ENCODE results near the gene TRPC4AP.

The TRPC4AP gene

DNA sequence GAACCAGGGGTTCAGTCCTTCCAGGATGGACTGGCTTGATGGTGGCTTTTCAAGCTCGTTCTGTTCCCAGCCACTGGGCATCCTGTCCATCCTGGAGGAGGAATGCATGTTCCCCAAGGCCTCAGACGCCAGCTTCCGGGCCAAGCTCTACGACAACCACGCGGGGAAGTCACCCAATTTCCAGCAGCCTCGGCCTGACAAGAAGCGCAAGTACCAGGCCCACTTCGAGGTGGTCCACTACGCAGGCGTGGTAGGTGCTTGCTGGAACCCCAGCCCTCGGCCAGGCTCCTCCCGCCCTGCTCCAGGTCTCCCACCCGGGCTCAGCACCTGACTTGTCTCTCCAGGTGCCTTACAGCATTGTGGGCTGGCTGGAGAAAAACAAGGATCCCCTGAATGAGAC lies 102.9 kb downstream of the TRPC4AP start:
- DNase-seq (ENCODE audit: low read depth in 1 of 2, low spot score in 1 of 2): no peak

DNA sequence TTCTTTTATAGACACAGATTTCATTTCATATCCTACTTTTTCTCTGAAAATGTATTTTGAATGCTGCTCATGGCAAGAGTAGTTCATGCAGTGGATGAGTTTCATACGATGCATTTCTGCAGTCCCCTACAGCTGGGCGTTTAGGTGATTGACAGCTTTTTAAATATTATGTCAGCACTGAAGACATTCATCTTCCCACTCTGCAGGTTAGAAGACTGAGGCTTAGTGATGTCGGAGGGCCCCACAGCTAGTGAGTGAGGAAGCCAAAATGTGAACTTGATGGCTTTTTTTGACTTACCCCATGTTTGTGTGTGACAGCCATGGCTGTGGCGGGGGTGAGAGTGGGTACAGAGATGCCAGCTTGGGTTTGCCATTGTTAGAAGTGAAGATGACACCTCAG lies 103.5 kb downstream of the TRPC4AP start:
- DNase-seq (ENCODE audit: low read depth in 1 of 2, low spot score in 1 of 2): no peak

DNA sequence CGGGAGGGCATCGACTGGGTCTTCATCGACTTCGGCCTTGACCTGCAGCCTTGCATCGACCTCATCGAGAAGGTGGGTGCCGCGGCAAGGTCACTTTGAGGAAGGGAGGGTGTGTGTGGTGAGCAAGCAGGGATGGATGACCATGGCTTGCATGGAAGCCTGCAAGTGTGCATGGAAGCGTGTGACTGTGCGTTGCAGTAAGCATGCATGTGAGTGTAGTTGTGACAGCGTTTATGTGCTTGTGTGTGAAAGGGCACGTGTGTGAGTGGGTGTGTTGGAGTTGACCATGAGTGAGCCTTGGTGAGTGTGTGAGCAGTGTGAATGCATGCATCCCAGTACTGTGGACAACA lies 104.4 kb downstream of the TRPC4AP start:
- DNase-seq (ENCODE audit: low read depth in 1 of 2, low spot score in 1 of 2): no peak

GRCh38 chr20:34987288-34988190 lies 105.1 kb downstream of the TRPC4AP start:
- DNase-seq (ENCODE audit: low read depth in 1 of 2, low spot score in 1 of 2): no peak

GRCh38 chr20:34986311-34987287 lies 106.0 kb downstream of the TRPC4AP start:
- no peak for DNase-seq (ENCODE audit: low read depth in 1 of 2, low spot score in 1 of 2)

DNA sequence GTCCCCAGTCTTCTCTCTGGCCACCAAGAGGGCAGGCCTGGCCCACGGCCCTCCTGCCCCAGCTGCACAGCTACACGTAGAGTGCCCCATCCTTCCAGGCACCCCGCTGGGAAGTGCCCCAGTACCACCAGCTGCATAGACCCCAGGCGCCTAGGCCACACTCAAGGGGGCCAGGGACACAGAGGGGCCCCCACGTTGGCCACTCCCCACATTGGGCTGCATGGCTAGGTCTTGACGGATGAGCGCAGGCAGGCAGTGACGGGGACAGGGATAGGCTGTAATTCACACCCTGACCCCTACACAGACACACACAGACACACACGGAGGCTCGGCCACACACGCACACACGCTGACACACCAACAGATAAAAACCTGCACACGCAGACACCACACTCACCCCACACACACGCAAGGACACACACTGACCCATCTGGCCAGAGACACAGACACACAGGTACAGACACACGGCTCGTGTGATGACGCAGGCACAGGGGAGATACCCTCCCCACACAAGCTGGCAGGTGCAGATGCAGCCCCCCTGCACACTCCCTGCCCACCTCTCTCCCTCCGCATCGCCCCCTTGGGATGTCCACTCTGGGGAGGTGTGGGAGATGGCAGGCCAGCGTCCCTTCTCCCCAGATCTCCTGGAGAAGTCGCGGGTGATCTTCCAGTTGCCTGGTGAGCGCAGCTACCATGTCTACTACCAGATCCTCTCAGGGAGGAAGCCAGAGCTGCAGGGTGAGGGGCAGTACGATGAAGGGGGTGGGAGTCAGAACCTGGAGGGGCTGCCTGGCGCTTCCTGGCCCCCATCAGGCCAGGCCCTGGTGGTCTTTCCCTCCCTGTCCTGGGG lies 106.9 kb downstream of the TRPC4AP start:
- no peak for DNase-seq (ENCODE audit: low read depth in 1 of 2, low spot score in 1 of 2)

DNA sequence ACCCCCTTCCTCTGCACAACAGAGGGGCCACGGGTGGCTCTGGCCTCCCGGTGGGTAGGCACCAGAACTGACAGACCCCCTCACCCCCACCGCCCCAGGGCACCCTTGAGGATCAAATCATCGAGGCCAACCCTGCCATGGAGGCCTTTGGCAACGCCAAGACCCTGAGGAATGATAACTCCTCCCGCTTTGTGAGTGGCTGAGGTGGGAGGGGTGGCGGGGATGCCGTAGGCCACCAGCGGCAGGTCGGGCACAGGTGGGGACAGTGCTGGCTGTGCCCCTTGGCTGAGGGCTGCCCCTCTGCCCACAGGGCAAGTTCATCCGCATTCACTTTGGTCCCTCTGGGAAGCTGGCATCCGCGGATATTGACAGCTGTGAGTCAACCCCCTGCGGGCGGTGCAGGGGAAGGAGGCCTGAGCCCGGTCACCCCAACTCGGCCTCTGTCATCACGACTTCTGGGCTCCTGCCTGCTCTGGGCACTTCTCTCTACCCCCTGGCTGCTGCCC lies 107.8 kb downstream of the TRPC4AP start:
- DNase-seq (ENCODE audit: low read depth in 1 of 2, low spot score in 1 of 2): no peak

GRCh38 chr20:34983995-34984735 lies 108.4 kb downstream of the TRPC4AP start:
- no peak for DNase-seq (ENCODE audit: low read depth in 1 of 2, low spot score in 1 of 2)

DNA sequence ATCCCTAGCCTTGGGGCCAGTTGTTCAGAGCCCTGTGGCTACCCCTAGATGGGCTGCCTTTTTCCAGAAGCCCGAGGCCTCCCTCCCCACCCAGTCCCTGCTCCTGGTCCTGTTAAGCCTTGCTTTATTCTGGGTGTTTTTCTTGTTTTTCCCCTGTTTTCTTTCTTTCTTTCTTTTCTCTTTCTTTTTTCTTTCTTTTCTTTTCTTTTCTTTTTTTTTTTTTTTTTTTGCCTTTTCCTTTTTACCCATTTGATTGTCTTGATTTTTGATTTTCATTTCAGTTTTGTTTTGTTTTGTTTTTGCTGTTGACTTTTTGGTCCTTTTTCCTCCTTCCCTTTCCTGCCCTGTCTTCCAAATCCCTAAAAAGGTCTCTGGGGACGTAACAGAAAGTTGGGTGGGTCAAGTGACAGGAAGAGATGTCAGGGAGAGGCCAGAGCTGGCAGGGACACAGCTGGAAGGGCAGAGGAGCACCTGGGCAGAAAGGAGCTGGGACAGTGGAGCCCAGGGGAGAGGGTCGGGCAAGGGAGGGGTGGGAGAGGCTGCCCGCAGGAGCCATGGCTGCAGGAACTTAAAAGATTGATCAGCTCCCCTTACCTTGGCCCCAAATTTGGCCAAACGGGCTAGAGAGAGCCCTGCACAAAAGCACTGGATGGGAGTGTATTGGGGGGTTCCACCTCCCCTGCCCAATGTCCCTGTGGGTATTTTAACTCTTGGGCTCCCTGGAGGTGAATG lies 109.4 kb downstream of the TRPC4AP start:
- DNase-seq (ENCODE audit: low read depth in 1 of 2, low spot score in 1 of 2): no peak

DNA sequence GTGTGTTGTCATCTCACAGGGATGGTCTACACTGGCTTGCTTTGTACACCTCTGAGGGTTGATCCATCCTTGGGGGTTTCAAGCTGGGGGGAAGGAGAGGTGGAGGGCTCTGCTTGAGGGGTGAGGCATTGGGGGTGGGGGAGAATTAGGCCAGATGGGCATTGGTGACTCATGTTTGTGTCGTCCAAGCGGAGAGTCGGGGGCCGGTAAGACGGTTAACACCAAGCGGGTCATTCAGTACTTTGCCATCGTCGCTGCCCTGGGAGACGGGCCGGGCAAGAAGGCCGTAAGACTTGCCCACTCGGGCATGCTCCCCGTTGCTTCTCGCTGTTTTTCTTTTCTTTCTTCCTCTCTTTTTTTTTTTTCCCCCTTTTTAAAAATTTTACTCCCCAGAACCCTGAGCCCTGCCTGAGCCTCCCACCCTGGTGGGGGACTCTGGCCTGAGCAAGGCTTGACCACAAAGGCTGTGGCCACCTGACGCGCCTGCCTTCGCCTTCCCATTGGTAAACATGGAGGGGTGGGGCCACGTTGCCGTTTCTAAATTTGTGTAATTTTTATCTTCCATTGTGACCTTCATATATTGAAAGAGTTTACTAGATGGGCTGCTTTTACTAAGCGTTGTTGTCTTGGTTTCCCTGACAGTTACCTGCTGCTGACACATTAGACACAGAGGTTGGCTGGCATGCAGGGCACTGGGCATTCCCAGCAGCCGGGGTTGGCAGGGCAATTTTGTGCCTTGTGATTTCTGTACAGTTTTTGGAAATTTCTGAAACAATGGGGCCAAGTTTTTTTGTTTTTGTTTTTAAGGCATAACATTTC lies 110.1 kb downstream of the TRPC4AP start:
- DNase-seq (ENCODE audit: low read depth in 1 of 2, low spot score in 1 of 2): no peak

DNA sequence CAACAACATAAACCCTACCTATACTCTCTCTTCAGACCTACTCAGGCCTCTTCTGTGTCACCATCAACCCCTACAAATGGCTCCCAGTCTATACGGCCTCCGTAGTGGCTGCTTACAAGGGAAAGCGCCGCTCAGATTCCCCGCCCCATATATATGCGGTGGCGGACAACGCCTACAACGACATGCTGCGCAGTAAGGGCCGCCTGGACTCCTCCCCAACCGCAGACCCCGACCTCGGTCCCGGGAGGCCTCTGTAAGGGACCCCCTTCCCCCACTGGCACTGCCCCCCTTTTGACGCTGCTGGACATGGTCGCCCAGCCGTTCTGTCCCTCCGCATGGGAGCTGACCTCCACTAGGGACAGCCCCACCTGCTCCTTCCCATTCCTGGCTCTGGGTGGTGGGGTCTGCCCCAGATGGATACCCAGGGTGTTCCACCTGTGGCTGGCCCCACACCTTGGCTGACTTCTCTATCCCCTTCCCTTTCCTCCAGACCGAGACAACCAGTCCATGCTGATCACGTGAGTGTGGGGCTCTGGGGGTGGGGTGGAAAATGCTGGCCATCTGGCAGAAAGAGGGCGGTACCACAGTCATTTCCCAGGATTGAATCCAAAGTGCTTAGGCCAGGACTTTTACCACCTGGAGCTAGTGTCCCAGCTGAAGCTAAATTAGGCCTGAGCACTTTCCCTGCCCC lies 111.9 kb downstream of the TRPC4AP start:
- DNase-seq (ENCODE audit: low read depth in 1 of 2, low spot score in 1 of 2): no peak

DNA sequence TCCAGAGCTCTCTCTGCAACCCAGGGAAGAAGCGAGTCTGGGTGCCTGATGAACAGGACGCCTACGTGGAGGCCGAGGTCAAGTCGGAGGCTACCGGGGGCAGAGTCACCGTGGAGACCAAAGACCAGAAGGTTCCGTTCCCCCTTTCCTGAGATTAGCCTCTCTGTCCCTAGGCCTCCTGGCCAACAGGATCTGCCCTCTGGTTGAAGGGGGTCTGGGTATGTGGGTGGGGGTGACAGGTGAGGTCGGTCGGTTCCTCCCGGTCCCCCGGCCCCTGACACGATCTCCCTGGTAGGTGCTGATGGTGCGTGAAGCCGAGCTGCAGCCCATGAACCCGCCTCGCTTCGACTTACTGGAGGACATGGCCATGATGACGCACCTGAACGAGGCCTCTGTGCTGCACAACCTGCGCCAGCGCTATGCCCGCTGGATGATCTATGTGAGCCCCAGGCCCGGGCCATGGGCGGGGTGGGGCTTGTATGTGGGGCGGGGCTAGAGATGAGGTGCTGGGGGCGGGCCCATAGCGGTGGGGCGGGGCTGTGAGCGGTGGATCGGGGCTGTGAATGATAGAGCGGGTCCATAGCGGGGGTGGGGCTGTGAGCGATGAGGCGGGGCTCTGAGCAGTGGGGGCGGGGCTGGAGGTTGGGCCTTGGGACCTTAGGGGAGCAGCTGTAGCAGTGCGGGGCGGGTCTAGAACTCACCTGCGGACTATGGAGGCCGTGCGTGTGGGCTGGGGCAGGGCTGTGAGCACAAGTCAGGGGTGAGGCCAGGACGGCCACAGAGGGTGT lies 113.0 kb downstream of the TRPC4AP start:
- DNase-seq (ENCODE audit: low read depth in 1 of 2, low spot score in 1 of 2): no peak

DNA sequence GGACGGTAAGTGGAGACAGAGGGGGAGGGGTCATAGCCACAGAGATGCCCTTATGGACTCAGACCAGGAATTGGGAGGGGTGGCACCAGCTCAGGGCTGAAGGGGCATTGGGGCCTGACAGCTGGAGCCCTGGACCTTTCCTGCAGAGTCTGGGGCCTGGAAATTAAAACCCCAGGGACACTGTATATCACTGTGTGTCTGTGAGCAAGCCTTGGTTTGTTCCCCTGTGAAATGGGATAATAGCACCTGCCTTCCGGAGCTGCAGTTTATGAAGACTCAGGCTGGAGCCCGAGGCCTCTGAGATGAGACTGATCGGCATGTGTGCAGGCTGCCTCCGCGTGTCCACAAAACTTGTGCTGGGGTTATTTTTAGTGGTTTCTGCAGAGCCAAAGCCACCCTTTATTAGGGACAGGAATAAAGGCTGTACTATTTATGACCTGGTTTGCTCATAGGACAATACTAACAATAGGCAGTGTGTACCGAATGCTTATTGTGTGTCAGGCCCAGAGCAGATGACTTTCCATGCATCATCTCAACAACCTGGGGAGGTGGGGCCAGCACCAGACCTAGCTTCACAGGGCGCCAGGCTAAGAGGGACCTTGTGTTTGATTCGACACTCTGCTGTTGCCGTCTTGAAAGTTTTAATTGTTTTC lies 114.4 kb downstream of the TRPC4AP start:
- no peak for DNase-seq (ENCODE audit: low read depth in 1 of 2, low spot score in 1 of 2)

GRCh38 chr20:34977365-34978091 lies 115.1 kb downstream of the TRPC4AP start:
- no peak for DNase-seq (ENCODE audit: low read depth in 1 of 2, low spot score in 1 of 2)

- no peak for DNase-seq (ENCODE audit: low read depth in 1 of 2, low spot score in 1 of 2)
These were observed 116.3 kb downstream of the TRPC4AP start for GRCh38 chr20:34976286-34976685.

GRCh38 chr20:34974246-34974645 lies 118.4 kb downstream of the TRPC4AP start:
- DNase-seq (ENCODE audit: low read depth in 1 of 2, low spot score in 1 of 2): no peak

All from stimulated activated CD4-positive, alpha-beta T cell treated with anti-CD3 and anti-CD28 coated beads, Interleukin-15, amount 100 ng/mL, for 1 hour (primary cell).